NT2/D1 (cell line): ENCODE results near the gene ZBTB20.
"Not testable (repeated sequence)": the region's sequence is repeated elsewhere in the genome, so short reads cannot be mapped to it uniquely, and the experiment has no call there.

Experiments used
- SUZ12 ChIP-seq: IDR thresholded peaks from 2 replicates; pipeline ENCODE4 v1.6.1; 2011; ENCODE audit not compliant: insufficient read length, insufficient read depth; ENCODE audit errors: extremely low read depth
- YY1 ChIP-seq: IDR thresholded peaks from 2 replicates; pipeline ENCODE4 v1.6.1; 2011; ENCODE audit not compliant: insufficient read length, insufficient read depth

DNA sequence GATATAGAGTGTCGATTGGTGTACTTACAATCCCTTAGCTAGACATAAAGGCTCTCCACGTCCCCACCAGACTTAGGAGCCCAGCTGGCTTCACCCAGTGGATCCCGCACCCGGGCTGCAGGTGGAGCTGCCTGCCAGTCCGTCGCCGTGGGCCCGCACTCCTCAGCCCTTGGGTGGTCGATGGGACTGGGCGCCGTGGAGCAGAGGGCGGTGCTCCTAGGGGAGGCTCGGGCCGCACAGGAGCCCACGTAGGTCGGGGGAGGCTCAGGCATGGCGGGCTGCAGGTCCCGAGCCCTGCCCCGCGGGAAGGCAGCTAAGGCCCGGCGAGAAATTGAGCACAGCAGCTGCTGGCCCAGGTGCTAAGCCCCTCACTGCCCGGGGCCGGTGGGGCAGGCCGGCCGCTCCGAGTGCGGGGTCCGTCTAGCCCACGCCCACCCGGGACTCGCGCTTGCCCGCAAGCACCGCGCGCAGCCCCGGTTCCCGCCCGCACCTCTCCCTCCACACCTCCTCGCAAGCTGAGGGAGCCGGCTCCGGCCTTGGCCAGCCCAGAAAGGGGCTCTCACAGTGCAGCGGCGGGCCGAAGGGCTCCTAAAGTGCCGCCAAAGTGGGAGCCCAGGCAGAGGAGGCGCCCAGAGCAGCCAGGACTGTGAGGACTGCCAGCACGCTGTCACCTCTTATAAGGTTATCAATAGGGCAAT, 334.4 kb downstream of the ZBTB20 start:
- not testable (repeated sequence) for TF ChIP-seq YY1, SUZ12
